GM10248 (cell line): ENCODE data around the gene TEX261.

ENCODE experiments used
- CTCF ChIA-PET: fragments of 300-600 bp; sonication (Branson Sonifier 250); formaldehyde crosslinking; extraction: SDS; loops from one replicate; lab custom pipeline; 2021; ENCODE audit warnings: antibody characterized with exemption; lab: Yijun Ruan, JAX
- POLR2A ChIA-PET: fragments of 350-650 bp; sonication (Branson Sonifier 250); formaldehyde crosslinking; extraction: SDS; loops from one replicate; lab custom pipeline; 2020; ENCODE audit warnings: antibody characterized with exemption; lab: Yijun Ruan, JAX
- DNase-seq: peaks from one replicate; pipeline ENCODE4 v3.0.0; 2012; ENCODE audit errors: extremely low spot score
- CTCF ChIP-seq: IDR thresholded peaks from 2 replicates; pipeline ENCODE4 v1.5.1; 2012; ENCODE audit warnings: mild to moderate bottlenecking, low read depth; ENCODE audit errors: extremely low read depth, missing control alignments, control extremely low read depth

Gene TEX261

DNA sequence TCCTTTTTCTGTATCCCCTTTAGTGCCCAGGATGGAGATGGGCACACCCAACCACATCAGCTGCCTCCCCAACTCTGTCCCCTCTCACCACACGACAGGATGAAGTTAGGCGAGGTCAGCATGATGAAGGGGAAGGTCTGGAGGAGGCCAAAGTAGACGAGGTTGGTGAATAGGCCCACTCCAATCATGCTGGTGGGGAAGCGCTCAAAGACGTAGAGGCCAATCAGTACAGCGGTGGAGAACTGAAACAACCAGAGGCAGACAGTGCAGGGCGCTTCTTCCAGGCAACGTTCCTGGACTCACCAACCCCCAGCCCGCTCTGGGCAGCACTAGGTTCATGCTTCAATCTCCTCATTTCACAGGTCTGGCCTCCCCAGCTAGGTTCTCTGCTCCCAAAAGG is 2.9 kb downstream of the TEX261 start:
- POLR2A ChIA-PET: no interaction called here
- TF ChIP-seq CTCF: no peak
- CTCF ChIA-PET: interaction anchor here (1.3 to 2.7 kb wide), 3 partner anchors 10 to 27 kb away, joined by 3 to 14 read pairs (median 9); no protein-coding TSS in a partner anchor
- no peak for DNase-seq

- ChIA-PET CTCF (interaction anchor here (1.3 to 2.7 kb wide), 3 partner anchors 10 to 27 kb away, joined by 3 to 14 read pairs (median 9); no protein-coding TSS in a partner anchor), POLR2A (no interaction called here)
- DNase-seq: no peak
Observed at GRCh38 chr2:70991142-70991541, 3.5 kb downstream of the TEX261 start.

GRCh38 chr2:70990216-70990615 is 4.5 kb downstream of the TEX261 start:
- ChIA-PET POLR2A (no interaction called here), CTCF (interaction anchor here (1.0 to 2.7 kb wide), 3 partner anchors 11 to 42 kb away, joined by 3 to 9 read pairs (median 8); no protein-coding TSS in a partner anchor)
- no peak for DNase-seq
- no peak for TF ChIP-seq CTCF

More at GRCh38 chr2:70991142-70991541, 3.5 kb downstream of the TEX261 start:
- no peak for TF ChIP-seq CTCF

- TF ChIP-seq CTCF: no peak
- no peak for DNase-seq
- ChIA-PET CTCF (interaction anchor here (1.0 to 16.4 kb wide), 6 partner anchors 10 to 41 kb away, joined by 3 to 172 read pairs (median 6); partner anchors contain the start of gene ANKRD53), POLR2A (no interaction called here)
Observed at GRCh38 chr2:70988726-70989648, 5.7 kb downstream of the TEX261 start.

GRCh38 chr2:70988151-70988550 is 6.5 kb downstream of the TEX261 start:
- ChIA-PET POLR2A (no interaction called here), CTCF (interaction anchor here (1.4 to 16.4 kb wide), 3 partner anchors 10 to 24 kb away, joined by 4 to 172 read pairs (median 6); partner anchors contain the start of gene ANKRD53)
- DNase-seq: peak; percentile 5
- TF ChIP-seq CTCF: no peak

GRCh38 chr2:70987386-70987785 is 7.3 kb downstream of the TEX261 start:
- TF ChIP-seq CTCF: no peak
- ChIA-PET POLR2A (no interaction called here), CTCF (interaction anchor here (1.4 to 16.4 kb wide), 3 partner anchors 9 to 23 kb away, joined by 4 to 172 read pairs (median 6); partner anchors contain the start of gene ANKRD53)
- no peak for DNase-seq
